T-helper 2 cell treated with Interferon-gamma antibody and Interleukin-4, amounts not matched to agents 100 ng/mL and 5 ng/mL, for 36 hours (primary cell): ENCODE results near the gene GLTPD2. TPM values are rescaled to one million over a fixed set of nuclear protein-coding genes. Genes with fewer than 3 reads are reported as not detected.

Experiments
- intact Hi-C: fragments of 100-400 bp; cut with micrococcal nuclease; formaldehyde crosslinking; loops from one replicate; pipeline ENCODE4 v1.15.1; 2023
- total RNA-seq: library from RNA; stranded (reverse); gene quantifications from 2 replicates; pipeline ENCODE4 v1.2.3, GENCODE V29; 2022

Gene GLTPD2
- total RNA-seq, result not detected in 2 replicates

DNA sequence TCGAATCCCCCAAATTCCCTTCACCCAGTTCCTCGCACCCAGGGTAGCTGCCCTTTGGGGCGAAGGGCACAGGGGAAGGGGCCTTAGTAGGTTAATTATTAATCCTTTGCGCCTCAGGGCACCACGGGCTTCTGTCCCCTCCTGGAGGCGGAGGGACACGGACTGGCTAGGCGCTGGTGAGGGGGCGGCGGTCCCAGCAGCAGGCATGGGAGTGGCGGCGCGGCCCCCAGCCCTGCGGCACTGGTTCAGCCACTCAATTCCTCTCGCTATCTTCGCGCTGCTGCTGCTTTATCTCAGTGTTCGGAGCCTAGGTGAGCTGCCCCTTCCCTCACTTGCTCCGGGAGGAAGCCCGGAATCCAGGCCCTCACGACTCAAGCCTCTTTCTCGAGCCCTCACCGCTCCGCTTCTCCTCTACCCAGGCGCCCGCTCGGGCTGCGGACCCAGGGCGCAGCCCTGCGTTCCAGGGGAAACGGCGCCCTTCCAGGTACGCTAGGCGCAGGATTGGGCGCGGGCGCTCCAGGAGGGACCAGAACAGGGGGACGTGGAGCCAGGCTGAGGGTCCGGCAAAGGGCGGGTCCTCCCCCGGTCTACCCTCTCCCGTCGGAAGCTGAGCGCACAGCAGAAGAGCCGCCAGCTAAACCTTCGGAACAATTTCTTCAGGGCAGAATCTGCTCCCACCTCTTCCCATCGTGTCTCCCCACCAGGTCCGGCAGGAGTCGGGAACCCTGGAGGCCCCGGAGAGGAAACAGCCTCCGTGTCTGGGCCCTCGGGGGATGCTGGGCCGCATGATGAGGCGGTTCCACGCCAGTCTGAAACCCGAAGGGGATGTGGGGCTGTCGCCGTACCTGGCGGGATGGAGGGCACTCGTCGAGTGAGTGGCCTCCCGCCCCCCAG is at the start of gene GLTPD2:
Gene GLTPD2 (plus strand): TSS at position 158 of the 894 bp plus-strand sequence. CDS start 48 bp downstream, at position 206.
- intact Hi-C loops, result loop anchor here (10.0 kb wide), 1 partner anchor 144 kb away; the partner anchor contains the start of gene ALOX15

DNA sequence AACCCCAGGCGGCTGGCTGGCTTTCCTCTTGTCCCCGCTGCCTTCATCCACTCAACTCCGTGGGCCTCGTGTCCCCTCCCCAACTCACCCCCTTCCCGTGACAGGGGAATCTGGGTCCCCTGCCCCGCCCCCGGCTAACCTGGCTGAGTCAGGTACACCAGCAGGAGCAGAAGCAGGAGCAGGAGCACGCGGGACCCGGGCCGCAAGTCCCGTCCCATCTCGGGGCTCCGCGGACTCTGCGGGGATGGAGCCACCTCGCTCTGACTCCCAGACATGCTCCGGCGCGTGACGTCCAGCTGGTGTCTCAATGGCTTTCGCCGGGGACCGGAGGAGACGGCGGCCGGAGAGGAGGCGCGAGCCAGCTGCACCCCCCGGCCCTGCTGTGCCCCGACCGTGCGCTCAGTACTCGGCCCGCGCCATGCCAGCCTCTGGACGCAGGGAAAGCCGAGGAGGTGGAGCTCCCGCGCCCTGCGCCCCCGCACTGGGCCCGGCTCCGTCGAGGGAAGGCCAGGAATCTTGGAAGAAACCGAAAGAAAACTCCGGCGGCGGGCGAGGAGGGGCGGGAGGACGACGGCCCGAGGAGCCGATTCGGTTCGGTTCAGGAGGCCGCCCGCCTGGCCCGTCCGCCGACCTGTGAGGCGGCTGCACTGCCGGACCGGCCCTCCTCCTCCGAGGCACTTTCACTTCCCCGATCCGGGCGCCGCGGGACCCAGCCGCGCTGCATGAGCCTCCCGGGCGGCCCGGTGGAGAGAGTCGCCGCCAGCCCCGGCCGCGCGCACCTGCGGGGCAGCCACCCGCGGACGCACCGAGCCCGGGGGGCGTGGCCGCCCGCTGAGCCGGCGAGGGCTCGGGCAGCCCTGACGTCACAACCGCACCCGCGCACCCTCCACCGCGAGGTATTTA is 49.4 kb upstream of the GLTPD2 start, which contains the start of the genes CXCL16 and ZMYND15:
Gene CXCL16 (minus strand): TSS at position 807 of the 903 bp plus-strand sequence. CDS start 589 bp downstream, at position 218.
Gene ZMYND15 (plus strand): TSS at position 712 of the 903 bp plus-strand sequence. CDS start 716 bp downstream, outside the sequence.
- intact Hi-C loops, result no loop called here

- intact Hi-C loops, result no loop called here
Observed at GRCh38 chr17:4740025-4740351, 48.8 kb upstream of the GLTPD2 start.

DNA sequence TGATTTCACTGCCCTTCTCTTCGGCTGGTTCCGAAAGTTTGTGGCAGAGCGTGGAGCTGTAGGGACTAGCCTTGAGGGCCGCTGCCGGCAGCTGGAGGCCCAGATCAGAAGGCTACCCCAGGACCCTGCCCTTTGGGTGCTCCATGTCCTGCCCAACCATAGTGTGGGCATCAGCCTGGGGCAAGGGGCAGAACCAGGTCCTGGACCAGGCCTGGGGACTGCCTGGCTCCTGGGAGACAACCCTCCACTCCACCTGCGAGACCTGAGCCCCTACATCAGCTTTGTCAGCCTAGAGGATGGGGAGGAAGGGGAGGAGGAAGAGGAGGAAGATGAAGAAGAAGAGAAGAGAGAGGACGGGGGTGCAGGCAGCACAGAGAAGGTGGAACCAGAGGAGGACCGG is 48.2 kb upstream of the GLTPD2 start:
- intact Hi-C loops, result no loop called here

DNA sequence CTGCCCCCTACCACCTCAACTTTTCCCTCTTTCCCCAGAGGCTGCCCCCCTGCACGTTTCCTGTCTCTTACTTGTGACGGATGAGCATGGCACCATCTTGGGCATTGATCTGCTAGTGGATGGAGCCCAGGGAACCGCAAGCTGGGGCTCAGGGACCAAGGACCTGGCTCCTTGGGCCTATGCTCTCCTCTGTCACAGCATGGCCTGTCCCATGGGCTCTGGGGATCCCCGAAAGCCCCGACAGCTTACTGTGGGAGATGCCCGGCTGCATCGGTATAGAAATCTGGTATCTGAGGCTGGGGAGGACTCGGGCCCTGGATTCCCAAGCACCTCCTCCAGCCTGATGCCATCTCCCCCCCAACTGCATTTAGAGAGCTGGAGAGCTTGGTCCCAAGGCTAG is 47.2 kb upstream of the GLTPD2 start:
- intact Hi-C loops, result no loop called here

DNA sequence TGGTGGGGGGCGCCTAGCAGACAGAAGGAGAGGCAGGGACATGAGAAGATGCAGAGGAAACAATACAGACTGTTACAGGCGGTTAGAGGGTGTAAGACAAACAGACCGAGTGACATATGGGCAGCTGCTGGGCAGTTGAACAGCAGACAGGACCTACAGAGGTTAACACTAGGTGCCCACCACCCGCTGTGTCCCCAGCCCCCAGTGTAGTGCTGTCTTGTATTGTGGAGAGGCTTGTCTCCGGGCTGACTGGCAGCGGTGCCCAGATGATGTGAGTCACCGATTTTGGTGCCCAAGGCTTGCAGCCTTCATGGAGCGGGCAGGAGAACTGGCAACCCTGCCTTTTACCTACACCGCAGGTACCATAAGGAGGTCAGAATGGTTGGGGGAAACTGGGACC is 46.6 kb upstream of the GLTPD2 start:
- intact Hi-C loops, result no loop called here

- intact Hi-C loops, result no loop called here
Observed at GRCh38 chr17:4742629-4743028, 46.1 kb upstream of the GLTPD2 start.

- intact Hi-C loops, result no loop called here
Observed at GRCh38 chr17:4743216-4743615, 45.5 kb upstream of the GLTPD2 start.

GRCh38 chr17:4743898-4744297 is 44.9 kb upstream of the GLTPD2 start:
- intact Hi-C loops, result no loop called here

- intact Hi-C loops, result no loop called here
Observed at GRCh38 chr17:4744999-4745969, 43.5 kb upstream of the GLTPD2 start.

DNA sequence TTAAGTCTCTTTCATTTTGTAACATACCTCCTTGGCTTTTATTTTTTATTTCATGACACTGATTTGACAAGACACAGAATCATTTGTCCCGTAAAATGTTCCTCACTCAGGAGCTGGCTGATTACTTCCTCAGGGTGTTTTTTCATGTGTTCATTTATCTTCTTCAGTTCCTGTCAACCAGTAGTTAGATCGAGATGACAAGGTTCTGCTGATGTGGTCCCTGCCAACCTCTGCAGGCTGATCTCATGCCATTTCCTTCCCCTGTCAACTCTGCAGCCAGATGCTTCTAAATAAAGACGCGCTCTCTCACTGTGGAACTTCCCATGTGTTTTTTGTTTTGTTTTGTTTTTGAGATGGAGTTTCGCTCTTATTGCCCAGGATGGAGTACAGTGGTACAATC is 40.9 kb upstream of the GLTPD2 start:
- intact Hi-C loops, result no loop called here

DNA sequence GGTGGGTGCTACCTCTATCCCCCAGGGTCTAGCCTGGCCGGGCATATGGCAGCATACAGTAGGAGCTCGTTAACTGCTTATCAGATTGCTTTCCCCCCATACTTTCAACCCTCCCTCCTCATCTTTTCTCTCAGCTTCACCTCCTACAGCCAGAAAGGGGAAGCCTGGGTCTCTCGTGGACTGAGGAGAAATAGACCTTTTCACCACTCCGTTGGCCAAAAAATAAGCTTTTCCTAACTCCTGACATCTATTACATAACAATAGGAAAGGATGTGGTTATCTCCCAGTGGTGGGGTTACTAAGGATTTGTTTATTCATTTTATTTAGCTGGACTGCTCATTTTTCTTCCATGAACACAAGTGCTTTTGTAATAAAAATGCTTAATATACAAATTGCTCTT is 40.1 kb upstream of the GLTPD2 start:
- intact Hi-C loops, result no loop called here

GRCh38 chr17:4750606-4751005 is 38.2 kb upstream of the GLTPD2 start:
- intact Hi-C loops, result no loop called here

GRCh38 chr17:4751932-4752331 is 36.8 kb upstream of the GLTPD2 start:
- intact Hi-C loops, result no loop called here

- intact Hi-C loops, result no loop called here
Observed at GRCh38 chr17:4753392-4753791, 35.4 kb upstream of the GLTPD2 start.

GRCh38 chr17:4759776-4760236 is 29.0 kb upstream of the GLTPD2 start:
- intact Hi-C loops, result no loop called here

GRCh38 chr17:4764595-4764994 is 24.2 kb upstream of the GLTPD2 start:
- intact Hi-C loops, result no loop called here

- intact Hi-C loops, result no loop called here
Observed at GRCh38 chr17:4766201-4766600, 22.6 kb upstream of the GLTPD2 start.

GRCh38 chr17:4766723-4767122 is 22.0 kb upstream of the GLTPD2 start:
- intact Hi-C loops, result no loop called here

DNA sequence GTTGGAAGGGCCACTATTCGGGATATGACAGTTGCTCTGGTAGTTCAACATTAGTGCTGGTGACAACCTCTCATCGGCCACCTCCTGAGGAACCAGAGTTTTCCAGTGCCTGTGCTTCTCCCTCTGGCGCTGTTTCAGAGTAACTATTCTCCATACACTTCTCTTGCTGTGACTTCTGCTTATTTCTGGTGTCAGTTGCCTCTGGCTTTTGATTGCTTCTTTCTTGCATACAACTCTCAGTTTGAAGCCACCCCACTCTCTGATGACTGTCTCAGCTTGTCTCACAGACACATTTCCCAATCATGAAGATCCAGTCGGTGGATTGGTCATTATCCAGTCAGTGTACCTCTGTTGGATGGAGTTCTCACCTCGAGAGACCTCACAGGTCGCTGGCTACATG is 20.5 kb upstream of the GLTPD2 start:
- intact Hi-C loops, result no loop called here

DNA sequence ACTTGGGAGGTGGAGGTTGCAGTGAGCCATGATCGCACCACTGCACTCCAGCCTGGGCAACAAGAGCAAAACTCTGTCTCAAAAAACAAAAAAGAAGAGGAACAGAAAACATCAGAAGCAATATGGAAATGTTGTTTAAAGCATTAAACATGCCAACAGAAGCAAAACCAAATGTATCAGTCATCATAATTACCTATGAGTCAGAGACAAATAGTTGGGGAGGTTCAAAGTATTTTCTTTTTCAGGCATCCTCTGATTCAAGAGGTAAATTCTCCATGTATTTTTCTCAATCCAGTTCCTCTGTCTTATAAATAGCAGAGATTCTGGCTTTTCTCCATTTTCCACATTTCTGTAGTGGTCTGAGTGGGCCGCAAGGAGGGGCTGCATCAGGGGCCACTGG is 19.1 kb upstream of the GLTPD2 start:
- intact Hi-C loops, result no loop called here
